Suprapubic skin (tissue), 4 donors: ENCODE data around the gene RPN2.

Source experiments
- EP300 ChIP-seq: sonication (generic); formaldehyde crosslinking; IDR thresholded peaks from one replicate; pipeline ENCODE4 v1.6.1; 2017; ENCODE audit warnings: antibody characterized with exemption
- POLR2A ChIP-seq, 2 donors: fragments of 450-650 bp; IDR thresholded peaks; one replicate each; pipeline ENCODE4 v1.6.1; 2017; ENCODE audit warnings: antibody characterized with exemption in 2 of 2, mild to moderate bottlenecking in 2 of 2, moderate library complexity in 2 of 2
- POLR2AphosphoS5 ChIP-seq, 3 donors: sonication (generic); formaldehyde crosslinking; IDR thresholded peaks; one replicate each; pipeline ENCODE4 v1.6.1; 2017; ENCODE audit warnings: antibody characterized with exemption in 3 of 3
- TF ChIP-seq, protein P1 (sequence below), 2 donors: fragments of 200-600 bp in 1 of 2; fragments of 450-650 bp in 1 of 2; sonication (generic) in 1 of 2; IDR thresholded peaks; one replicate each; pipeline ENCODE4 v1.5.1; 2016 to 2019; ENCODE audit warnings: antibody characterized with exemption in 2 of 2, mild to moderate bottlenecking in 1 of 2, moderate library complexity in 1 of 2

DNA sequence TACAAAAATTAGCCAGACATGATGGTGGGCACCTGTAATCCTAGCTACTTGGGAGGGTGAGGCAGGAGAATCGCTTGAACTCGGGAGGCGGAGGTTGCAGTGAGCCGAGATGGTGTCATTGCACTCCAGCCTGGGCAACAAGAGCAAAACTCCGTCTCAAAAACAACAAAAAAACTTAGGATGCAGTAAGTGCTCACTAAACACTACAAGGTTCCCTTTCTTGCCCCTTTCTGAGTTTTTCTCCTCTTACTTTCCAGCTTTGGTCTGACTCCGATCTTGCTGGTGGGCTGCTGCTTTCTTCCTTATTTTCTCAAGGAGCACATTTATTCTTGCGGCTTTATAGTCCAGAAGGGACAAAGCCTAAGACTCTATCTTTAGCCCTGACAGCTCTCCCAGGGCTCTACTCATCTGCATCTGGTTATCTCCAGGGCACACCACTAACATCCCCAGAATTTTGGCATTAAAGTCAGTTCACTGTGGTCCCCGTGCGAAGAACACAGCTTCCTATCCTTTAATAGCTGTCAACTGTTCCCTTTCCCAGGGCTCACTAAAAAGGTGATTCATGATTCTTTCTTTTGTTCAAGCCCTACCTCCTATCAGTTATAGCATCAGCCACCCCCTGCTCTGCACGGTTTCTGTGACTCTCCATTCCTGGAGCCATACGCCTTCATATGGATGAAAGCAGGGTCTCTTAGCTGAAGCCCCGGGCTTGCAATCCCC lies 17.1 kb upstream of the RPN2 start:
- no peak for TF ChIP-seq POLR2AphosphoS5 (IDR thresholded peaks at IDR 0.05)
- TF ChIP-seq EP300, result no peak
- no peak for TF ChIP-seq POLR2A (IDR thresholded peaks at IDR 0.05)
- TF ChIP-seq, protein P1, sequence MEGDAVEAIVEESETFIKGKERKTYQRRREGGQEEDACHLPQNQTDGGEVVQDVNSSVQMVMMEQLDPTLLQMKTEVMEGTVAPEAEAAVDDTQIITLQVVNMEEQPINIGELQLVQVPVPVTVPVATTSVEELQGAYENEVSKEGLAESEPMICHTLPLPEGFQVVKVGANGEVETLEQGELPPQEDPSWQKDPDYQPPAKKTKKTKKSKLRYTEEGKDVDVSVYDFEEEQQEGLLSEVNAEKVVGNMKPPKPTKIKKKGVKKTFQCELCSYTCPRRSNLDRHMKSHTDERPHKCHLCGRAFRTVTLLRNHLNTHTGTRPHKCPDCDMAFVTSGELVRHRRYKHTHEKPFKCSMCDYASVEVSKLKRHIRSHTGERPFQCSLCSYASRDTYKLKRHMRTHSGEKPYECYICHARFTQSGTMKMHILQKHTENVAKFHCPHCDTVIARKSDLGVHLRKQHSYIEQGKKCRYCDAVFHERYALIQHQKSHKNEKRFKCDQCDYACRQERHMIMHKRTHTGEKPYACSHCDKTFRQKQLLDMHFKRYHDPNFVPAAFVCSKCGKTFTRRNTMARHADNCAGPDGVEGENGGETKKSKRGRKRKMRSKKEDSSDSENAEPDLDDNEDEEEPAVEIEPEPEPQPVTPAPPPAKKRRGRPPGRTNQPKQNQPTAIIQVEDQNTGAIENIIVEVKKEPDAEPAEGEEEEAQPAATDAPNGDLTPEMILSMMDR (IDR thresholded peaks at IDR 0.05), result no peak
